GM11168 (cell line): ENCODE data around the gene WHRN.

Experiments used
- in situ Hi-C: fragments of 300-500 bp; cut with MboI; formaldehyde crosslinking; loops from one replicate; pipeline ENCODE4 v1.12.0; 2022; ENCODE audit warnings: low sequenced_read_pairs; ENCODE audit not compliant: unreplicated experiment

The WHRN gene

GRCh38 chr9:114474425-114474824 is 30.8 kb downstream of the WHRN start:
- in situ Hi-C loops: no loop called here

DNA sequence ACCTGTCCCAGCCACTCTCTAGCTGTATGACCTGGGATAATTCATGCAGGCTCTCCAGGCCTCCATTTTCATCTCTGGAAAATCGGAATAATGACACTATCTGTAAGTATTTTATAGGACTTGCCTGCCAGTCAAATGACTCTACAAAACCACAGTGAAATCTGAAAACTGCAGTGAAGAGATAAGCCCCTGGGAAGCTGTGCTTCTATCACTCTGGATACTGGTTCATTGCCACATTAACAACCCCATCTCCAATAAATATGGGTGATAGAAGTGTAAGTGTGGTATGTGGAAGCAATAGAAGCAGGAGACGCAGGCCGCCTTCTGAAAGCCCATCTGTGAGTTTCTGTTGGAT is 31.8 kb downstream of the WHRN start:
- in situ Hi-C loops: no loop called here

DNA sequence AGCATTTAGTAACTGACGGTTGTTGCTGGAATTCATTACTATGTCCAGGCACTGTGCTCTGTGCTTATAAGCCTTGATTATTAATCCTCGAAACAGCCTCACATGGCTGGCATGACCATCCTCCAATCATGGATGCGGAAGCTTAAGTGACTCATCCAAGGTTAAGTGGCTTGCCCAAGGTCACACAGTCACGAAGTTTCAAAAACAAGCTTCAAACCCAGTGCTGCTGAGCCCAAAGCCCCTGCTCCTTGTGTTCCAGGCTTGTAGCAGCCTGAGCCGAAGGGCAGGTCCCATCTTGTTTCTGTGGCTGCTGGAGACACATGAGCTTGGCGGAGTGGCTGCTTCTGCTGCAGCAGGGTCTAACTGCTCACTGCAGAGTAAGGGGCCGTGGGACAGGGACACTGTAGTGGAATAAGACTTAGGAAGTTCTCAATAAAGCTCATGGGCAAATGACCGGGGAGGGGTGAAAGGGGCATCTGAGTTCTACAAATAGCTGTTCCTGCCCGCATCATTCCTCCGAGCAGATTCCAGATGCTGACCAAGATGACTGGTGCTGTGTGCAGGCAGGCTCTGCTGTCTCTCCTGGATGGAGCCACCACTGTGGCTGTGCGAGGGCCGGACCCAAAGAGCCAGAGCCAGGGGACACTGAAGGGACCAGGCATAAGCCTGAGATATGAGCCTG is 32.4 kb downstream of the WHRN start:
- in situ Hi-C loops: no loop called here

DNA sequence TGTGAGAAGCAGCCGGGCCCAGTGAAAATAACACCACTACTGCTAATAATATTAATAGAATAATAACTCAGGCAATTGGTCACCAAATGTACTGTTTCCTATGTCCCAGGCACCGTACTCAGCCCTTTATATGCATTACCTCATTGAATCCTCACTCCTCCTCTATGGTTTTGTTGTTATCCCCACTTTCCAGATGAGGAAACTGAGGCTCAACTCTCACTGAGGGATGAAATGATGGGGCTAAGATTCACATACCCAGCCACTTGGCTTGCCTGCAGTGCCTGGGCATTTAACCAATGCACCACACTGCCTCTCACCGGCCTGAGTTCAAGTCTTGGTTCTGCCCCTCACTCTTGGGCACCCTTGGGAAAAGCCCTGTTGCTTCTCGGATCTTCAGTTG is 34.1 kb downstream of the WHRN start:
- in situ Hi-C loops: no loop called here

DNA sequence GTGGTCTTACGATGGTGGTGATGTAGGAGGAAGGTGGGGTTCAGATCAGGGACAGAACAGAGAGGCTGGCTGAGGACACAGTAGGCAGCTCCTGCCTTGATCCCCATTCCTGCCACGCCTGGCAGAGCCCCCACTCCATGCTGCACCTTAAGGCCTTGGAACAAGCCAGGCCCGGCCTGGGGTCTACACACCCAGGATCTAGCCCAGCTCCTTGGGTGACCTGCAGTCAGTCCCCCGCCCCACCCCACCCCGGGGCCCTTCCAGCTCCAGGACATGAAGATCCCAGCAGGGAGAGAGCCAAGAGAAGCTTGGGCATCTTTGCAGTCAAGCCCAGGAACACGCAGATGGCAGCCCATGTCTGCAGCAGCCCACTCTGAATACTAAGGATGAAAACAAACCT is 34.7 kb downstream of the WHRN start:
- in situ Hi-C loops: no loop called here

DNA sequence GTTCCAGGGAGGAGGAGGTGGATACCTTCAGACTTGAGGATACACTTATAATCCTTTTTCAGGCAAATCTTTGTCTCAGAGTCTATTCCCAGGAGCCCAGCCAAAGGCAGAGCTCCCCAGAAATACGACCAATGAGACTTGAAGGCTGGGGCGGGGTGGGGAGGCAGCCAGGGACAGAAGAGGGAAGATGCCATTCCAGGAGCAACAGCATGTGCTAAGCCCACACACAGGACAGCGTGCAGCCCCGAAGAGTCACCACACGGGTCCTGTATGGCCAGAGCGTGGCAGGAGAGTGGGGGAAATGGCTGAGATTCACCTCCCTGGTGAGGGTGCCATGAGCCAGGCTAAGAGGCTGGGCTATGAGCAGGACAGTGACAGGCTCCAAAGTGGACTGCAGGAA is 35.2 kb downstream of the WHRN start:
- in situ Hi-C loops: no loop called here

- in situ Hi-C loops: no loop called here
These were observed 36.0 kb downstream of the WHRN start for GRCh38 chr9:114469091-114469853.

- in situ Hi-C loops: no loop called here
These were observed 37.4 kb downstream of the WHRN start for GRCh38 chr9:114467910-114468309.

GRCh38 chr9:114467226-114467750 is 38.0 kb downstream of the WHRN start:
- in situ Hi-C loops: no loop called here

- in situ Hi-C loops: no loop called here
These were observed 39.1 kb downstream of the WHRN start for GRCh38 chr9:114465906-114466900.

DNA sequence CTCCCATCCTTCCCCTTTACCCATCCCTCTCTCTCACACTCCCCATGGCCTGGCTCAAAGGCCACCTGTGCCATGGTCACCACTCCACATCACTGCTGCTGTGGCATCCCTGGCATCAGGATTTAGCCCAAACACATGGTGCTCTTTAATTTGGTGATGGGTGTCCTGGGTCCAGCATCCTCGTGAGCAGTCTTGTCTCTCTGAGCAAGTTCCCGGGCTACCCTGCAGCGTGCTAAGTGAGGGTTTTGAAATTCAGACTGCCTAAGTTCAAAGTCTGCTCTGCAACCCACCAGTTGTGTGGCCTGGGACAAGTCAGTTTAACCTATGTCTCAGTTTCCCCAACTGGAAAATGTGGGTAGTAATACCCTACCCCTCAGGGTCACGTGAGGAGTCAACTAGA is 39.9 kb downstream of the WHRN start:
- in situ Hi-C loops: no loop called here

- in situ Hi-C loops: no loop called here
These were observed 40.8 kb downstream of the WHRN start for GRCh38 chr9:114464281-114465051.

- in situ Hi-C loops: no loop called here
These were observed 42.5 kb downstream of the WHRN start for GRCh38 chr9:114462791-114463190.

- in situ Hi-C loops: no loop called here
These were observed 43.8 kb downstream of the WHRN start for GRCh38 chr9:114461468-114461867.

- in situ Hi-C loops: no loop called here
These were observed 44.6 kb downstream of the WHRN start for GRCh38 chr9:114460513-114461199.

DNA sequence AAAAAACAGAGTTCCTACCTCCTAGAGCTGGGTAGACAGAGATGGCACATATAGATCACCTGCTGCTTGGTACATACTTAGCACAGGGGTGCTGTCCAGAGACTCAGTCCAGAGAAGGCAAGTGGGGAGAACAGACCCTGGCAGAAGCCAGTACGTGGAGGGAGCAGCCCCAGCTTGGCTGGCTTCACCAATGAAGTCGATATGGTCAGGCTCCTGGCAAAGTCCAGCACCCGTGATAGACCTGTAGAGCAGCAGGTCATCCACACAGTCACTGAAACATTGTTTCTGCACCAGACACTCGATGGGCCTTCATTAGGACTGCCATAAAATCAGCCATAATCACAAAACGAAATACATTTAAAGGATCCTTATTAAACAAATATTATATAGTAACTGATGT is 45.8 kb downstream of the WHRN start:
- in situ Hi-C loops: no loop called here

DNA sequence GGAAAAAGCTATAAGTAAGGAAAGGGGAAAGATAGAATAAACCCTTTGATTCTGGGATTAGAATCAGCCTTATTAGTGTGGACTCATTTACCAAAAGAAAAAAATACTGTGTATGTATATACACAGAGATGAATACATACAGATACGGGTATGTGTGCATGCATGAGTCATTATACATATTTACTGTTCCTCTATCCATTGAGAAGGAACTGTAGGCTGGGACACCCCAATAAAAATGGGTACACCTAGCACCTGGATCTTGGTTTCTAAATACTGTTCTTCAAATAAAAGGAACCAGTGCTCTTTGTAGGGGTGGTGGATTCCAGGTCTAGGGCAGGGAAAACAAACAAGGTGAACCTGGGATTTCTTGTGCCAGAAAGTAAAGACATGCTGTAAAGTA is 48.3 kb downstream of the WHRN start:
- in situ Hi-C loops: no loop called here

GRCh38 chr9:114454652-114455051 is 50.6 kb downstream of the WHRN start:
- in situ Hi-C loops: no loop called here
